Fibroblast of lung (primary cell): ENCODE measurements around the gene ZFPM1. TPM values are rescaled to one million over a fixed set of nuclear protein-coding genes. Genes with fewer than 3 reads are reported as not detected.

ENCODE experiments used
- DNase-seq, 2 donors: peaks; one replicate each; pipeline versions ENCODE4 v3.0.0 to v3.0.0-alpha.2; 2010; ENCODE audit warnings: low read depth in 2 of 2
- H2AFZ ChIP-seq: 2 replicates; pipeline ENCODE4 v1.5.1; 2012; ENCODE audit warnings: low read length, control low read depth, inconsistent platforms
- H3K27ac ChIP-seq: 2 replicates; pipeline ENCODE4 v1.5.1; 2011; ENCODE audit warnings: low read length, control low read depth; ENCODE audit not compliant: insufficient read depth
- H3K27me3 ChIP-seq: 2 replicates; pipeline ENCODE4 v1.5.1; 2011; ENCODE audit warnings: mild to moderate bottlenecking, low read length; ENCODE audit not compliant: control insufficient read depth, insufficient read depth
- H3K36me3 ChIP-seq: 2 replicates; pipeline ENCODE4 v1.5.1; 2011; ENCODE audit warnings: low read length; ENCODE audit not compliant: control insufficient read depth, insufficient read depth
- H3K4me1 ChIP-seq: 2 replicates; pipeline ENCODE4 v1.5.1; 2011; ENCODE audit warnings: low read length; ENCODE audit not compliant: control insufficient read depth, insufficient read depth; ENCODE audit errors: extremely low read depth
- H3K4me2 ChIP-seq: 2 replicates; pipeline ENCODE4 v1.5.1; 2011; ENCODE audit warnings: low read length, control low read depth; ENCODE audit not compliant: insufficient read depth; ENCODE audit errors: extremely low read depth
- H3K4me3 ChIP-seq, 4 experiments: fragments of 200-600 bp in 1 of 4; sonication (generic) in 1 of 4; replicated peaks in 1 of 4; 2 replicates each; pipeline ENCODE4 v1.5.1; 2011 to 2016; ENCODE audit warnings: low read length in 4 of 4, low read depth in 3 of 4, mild to moderate bottlenecking in 3 of 4, control low read depth in 2 of 4, inconsistent platforms in 1 of 4, mixed read lengths in 1 of 4; ENCODE audit not compliant: insufficient read depth in 1 of 4; ENCODE audit errors: control extremely low read depth in 1 of 4
- H3K79me2 ChIP-seq: 2 replicates; pipeline ENCODE4 v1.5.1; 2012; ENCODE audit warnings: mild to moderate bottlenecking, low read length, inconsistent platforms; ENCODE audit not compliant: control insufficient read depth, insufficient read depth
- H3K9ac ChIP-seq: 2 replicates; pipeline ENCODE4 v1.5.1; 2011; ENCODE audit warnings: mild to moderate bottlenecking, low read length, control low read depth; ENCODE audit not compliant: insufficient read depth
- H3K9me3 ChIP-seq: 2 replicates; pipeline ENCODE4 v1.5.1; 2012; ENCODE audit warnings: low read depth, low read length; ENCODE audit not compliant: control insufficient read depth, insufficient read depth
- H4K20me1 ChIP-seq: 2 replicates; pipeline ENCODE4 v1.5.1; 2011; ENCODE audit warnings: low read length; ENCODE audit not compliant: control insufficient read depth, insufficient read depth; ENCODE audit errors: extremely low read depth
- CTCF ChIP-seq, 2 donors: IDR thresholded peaks in 1 of 2; conservative IDR thresholded peaks in 1 of 2; 1 replicate in 1 of 2; 2 replicates in 1 of 2; pipeline ENCODE4 v1.5.1; 2011 to 2012; ENCODE audit warnings: low read length in 2 of 2, control low read depth in 1 of 2, inconsistent platforms in 1 of 2, low read depth in 1 of 2, mild to moderate bottlenecking in 1 of 2
- EZH2 ChIP-seq: IDR thresholded peaks from 2 replicates; pipeline ENCODE4 v1.5.1; 2012; ENCODE audit warnings: low read length, control low read depth, mild to moderate bottlenecking; ENCODE audit errors: missing control alignments
- polyA plus RNA-seq, 2 donors: library from polyadenylated mRNA; depleted of rRNA in 1 of 2; stranded (reverse) in 1 of 2; unstranded in 1 of 2; fragments of >200 nt; gene quantifications; 2 replicates each; pipeline ENCODE4 v1.2.1, GENCODE V29; 2011 to 2012; ENCODE audit warnings: missing spikeins in 1 of 2
- total RNA-seq: library from RNA; depleted of rRNA; stranded (reverse); fragments of >200 nt; gene quantifications from 2 replicates; pipeline ENCODE4 v1.2.1, GENCODE V29; 2014

Gene ZFPM1
- total and polyA plus RNA-seq, 2 donors (not counting 1 experiment from before 2014, with no cell fraction given): 0.27 to 1.7 TPM

GRCh38 chr16:88556294-88556988 is 103.4 kb downstream of the ZFPM1 start:
- no peak for DNase-seq
- H3K9ac ChIP-seq: no peak overlapping the region
- H2AFZ ChIP-seq: no peak overlapping the region
- no peak overlapping the region for H3K4me3 ChIP-seq
- no peak overlapping the region for H3K27ac ChIP-seq
- no peak overlapping the region for H3K4me2 ChIP-seq
- H3K79me2 ChIP-seq: no peaks in the 10 kb centered on the region
- no peaks in the 10 kb centered on the region for H4K20me1 ChIP-seq
- H3K9me3 ChIP-seq: no peaks in the 10 kb centered on the region
- TF ChIP-seq CTCF (conservative IDR thresholded peaks at IDR 0.05 in 1 of 2, IDR thresholded peaks at IDR 0.05 in 1 of 2; ENCODE audit: low read depth in 1 of 2, low read length in 2 of 2) (no peak), EZH2 (no peak)
- no peaks in the 10 kb centered on the region for H3K4me1 ChIP-seq
- peaks cover 25% of the 10 kb centered on the region for H3K27me3 ChIP-seq
- H3K36me3 ChIP-seq: no peaks in the 10 kb centered on the region

- no peaks in the 10 kb centered on the region for H4K20me1 ChIP-seq
- TF ChIP-seq CTCF (conservative IDR thresholded peaks at IDR 0.05 in 1 of 2, IDR thresholded peaks at IDR 0.05 in 1 of 2; ENCODE audit: low read depth in 1 of 2, low read length in 2 of 2) (peak; percentile 41 to 63), EZH2 (peak; percentile 80)
- H2AFZ ChIP-seq: no peak overlapping the region
- H3K4me3 ChIP-seq: no peak overlapping the region
- peaks cover 22% of the 10 kb centered on the region for H3K27me3 ChIP-seq
- peak; percentile 39 to 74 for DNase-seq
- peak overlapping the region; percentile 44 for H3K4me2 ChIP-seq
- H3K4me1 ChIP-seq: no peaks in the 10 kb centered on the region
- no peaks in the 10 kb centered on the region for H3K79me2 ChIP-seq
- H3K27ac ChIP-seq: no peak overlapping the region
- H3K9ac ChIP-seq: no peak overlapping the region
- no peaks in the 10 kb centered on the region for H3K36me3 ChIP-seq
- H3K9me3 ChIP-seq: no peaks in the 10 kb centered on the region
These were observed 105.7 kb downstream of the ZFPM1 start for GRCh38 chr16:88558457-88559442.
